Loucy (cell line): ENCODE results near the gene LRCH2.
A peak's percentile ranks its signal among the peaks of the same experiment; 100 is the strongest.

Source experiments
- CTCF ChIP-seq: fragments of 200-600 bp; sonication (generic); conservative IDR thresholded peaks from 2 replicates; pipeline ENCODE4 v1.5.1; 2014; ENCODE audit warnings: mild to moderate bottlenecking, antibody characterized with exemption, low read length
- EZH2phosphoT487 ChIP-seq: fragments of 200-600 bp; IDR thresholded peaks from 2 replicates; pipeline ENCODE4 v1.6.1; 2018; ENCODE audit warnings: antibody characterized with exemption, mild to moderate bottlenecking, moderate library complexity, borderline replicate concordance

DNA sequence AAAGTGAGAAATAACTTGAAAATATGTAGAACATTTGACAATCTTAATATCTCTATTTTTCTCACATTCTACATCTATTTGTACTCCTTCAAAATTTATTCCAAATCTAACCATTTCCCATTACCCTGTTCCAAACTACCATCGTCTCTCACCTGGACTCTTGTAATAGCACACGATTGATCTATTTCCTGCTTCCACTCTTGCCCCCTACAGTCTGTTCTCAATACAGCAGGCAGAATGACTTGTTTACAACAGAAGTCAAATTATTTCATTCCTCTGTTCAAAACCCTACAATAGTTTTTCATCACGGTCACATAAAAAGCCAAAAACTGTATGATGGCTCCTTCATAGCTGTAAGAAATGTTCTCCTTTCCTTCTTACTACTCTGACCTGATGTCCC is 34.5 kb upstream of the LRCH2 start:
- 0 out of 2 replicates have a peak, but pooled peaks have one; percentile 15 for TF ChIP-seq CTCF
- TF ChIP-seq EZH2phosphoT487 = no peak
